Large intestine (tissue), 3 donors: ENCODE results near the gene FGFR3. TPM values are rescaled to one million over a fixed set of nuclear protein-coding genes. Genes with fewer than 3 reads are reported as not detected.

Experiments
- DNase-seq, 2 donors: peaks; one replicate each; pipeline versions ENCODE4 v3.0.0 to v3.0.0-alpha.2; 2013
- H3K27ac ChIP-seq: one replicate; pipeline ENCODE4 v1.5.1; 2013; ENCODE audit warnings: low read length
- H3K27me3 ChIP-seq: 2 replicates; pipeline ENCODE4 v1.6.1; 2013; ENCODE audit warnings: low read length; ENCODE audit not compliant: control insufficient read depth, insufficient read depth
- H3K36me3 ChIP-seq: 2 replicates; pipeline ENCODE4 v1.6.1; 2013; ENCODE audit warnings: low read length; ENCODE audit not compliant: control insufficient read depth, insufficient read depth
- H3K4me1 ChIP-seq: one replicate; pipeline ENCODE4 v1.6.1; 2013; ENCODE audit warnings: low read length; ENCODE audit not compliant: control insufficient read depth, insufficient read depth
- H3K4me3 ChIP-seq: one replicate; pipeline ENCODE4 v1.5.1; 2013; ENCODE audit warnings: low read length
- H3K9me3 ChIP-seq: one replicate; pipeline ENCODE4 v1.6.1; 2013; ENCODE audit warnings: mild to moderate bottlenecking, low read depth, low read length, moderate library complexity; ENCODE audit not compliant: control insufficient read depth
- WGBS: methylation state at CpG from one replicate; pipeline ENCODE4 v1.1.5; 2013; ENCODE audit warnings: low lambda C conversion rate; ENCODE audit not compliant: insufficient coverage; 5-methylcytosine and 5-hydroxymethylcytosine counted together
- polyA plus RNA-seq: library from polyadenylated mRNA; unstranded; fragments of 120-200 nt; gene quantifications from one replicate; pipeline ENCODE4 v1.2.1, GENCODE V29; 2013

Gene FGFR3
- polyA plus RNA-seq, 1 donor: 228 TPM

DNA sequence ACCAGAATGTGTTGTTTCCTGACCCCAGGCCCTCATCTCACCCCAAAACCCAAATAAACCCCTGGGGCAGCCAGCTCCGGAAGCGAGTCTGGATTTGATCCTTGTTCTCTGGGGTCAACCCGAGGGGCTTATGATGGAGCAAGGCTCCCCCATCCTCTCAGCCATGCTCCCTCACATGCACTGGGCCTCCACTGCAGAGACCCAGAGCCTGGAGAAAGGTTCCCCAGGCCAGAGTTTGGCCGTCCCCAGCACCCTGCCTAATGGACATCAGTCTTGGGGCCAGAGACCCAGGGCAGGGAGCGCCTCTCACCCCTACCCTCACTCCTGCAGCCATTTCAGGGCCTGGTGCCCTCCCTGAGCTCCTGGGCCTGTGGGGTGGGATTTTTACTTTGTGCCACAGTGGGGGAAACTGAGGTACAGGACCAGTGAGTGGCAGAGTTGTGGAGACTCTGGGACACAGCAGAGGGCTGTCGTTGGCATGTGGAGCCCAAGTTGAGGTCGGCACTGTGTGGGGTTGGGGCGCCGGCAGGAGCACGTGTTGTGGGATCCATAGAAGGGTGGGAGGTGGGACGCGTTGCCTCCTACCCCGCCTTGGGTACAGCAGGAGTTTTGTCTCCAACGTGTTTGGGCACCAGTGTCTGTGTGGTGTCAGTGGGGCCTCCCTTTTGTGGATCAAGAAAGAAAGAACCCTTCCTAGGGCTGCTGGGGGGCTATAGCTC is 3.6 kb downstream of the FGFR3 start:
- WGBS: no CpG with 5 or more reads among the region's 14 CpGs
- peaks cover 59% of the 10 kb centered on the region for H3K4me1 ChIP-seq
- DNase-seq: no peak
- H3K27ac ChIP-seq: peak overlapping the region; percentile 92
- peak overlapping the region; percentile 98 for H3K4me3 ChIP-seq
- H3K9me3 ChIP-seq: peaks cover 15% of the 10 kb centered on the region
- peaks cover 48% of the 10 kb centered on the region for H3K36me3 ChIP-seq
- H3K27me3 ChIP-seq: peaks cover 24% of the 10 kb centered on the region

GRCh38 chr4:1797298-1797860 is 4.3 kb downstream of the FGFR3 start:
- Histone ChIP-seq H3K27ac (peak overlapping the region; percentile 92), H3K27me3 (peaks cover 24% of the 10 kb centered on the region), H3K36me3 (peaks cover 55% of the 10 kb centered on the region), H3K9me3 (peaks cover 22% of the 10 kb centered on the region), H3K4me1 (peaks cover 63% of the 10 kb centered on the region), H3K4me3 (peak overlapping the region; percentile 98)
- DNase-seq: peak in 1 of 2 donors; percentile 49
- WGBS: no CpG with 5 or more reads among the region's 16 CpGs

DNA sequence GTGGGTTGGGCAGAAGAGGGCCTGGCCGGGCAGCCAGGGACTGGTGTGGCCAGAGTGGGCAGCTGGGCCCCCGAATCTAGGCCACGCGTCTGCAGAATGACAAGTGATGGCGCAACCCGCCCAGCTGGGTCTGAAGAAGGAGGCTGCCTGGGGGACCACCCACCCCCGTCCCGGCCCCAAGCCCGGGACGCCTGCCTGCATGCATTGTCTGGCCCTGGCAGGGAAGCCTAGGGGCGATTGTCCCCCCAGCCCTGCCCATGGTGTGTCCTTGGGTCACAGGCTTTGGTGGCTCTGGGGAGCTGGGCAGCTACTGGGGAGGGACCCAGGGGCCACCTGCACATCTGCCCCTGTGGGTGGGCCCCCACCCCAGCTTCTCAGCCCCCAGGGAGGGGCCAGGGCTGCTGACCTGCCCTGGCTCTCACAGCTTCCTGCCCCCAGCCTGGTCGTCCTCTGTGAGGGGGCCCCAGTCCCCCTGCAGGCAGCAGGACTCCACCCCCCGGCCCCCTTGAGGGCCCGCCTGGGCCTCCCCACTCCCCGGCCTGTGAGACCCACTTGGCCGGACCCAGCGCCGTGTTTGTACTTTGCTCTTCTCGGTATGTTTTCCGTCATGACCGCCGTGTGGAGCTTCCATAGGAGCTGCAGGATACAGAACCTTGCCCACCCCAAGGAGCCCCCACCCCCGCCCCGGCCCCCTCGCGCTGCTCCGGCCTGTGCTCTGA is 4.9 kb downstream of the FGFR3 start:
- WGBS: no CpG with 5 or more reads among the region's 27 CpGs
- peak overlapping the region; percentile 92 for H3K27ac ChIP-seq
- H3K27me3 ChIP-seq: peaks cover 20% of the 10 kb centered on the region
- H3K36me3 ChIP-seq: peaks cover 59% of the 10 kb centered on the region
- peak overlapping the region; percentile 98 for H3K4me3 ChIP-seq
- H3K9me3 ChIP-seq: peaks cover 20% of the 10 kb centered on the region
- peaks cover 62% of the 10 kb centered on the region for H3K4me1 ChIP-seq
- DNase-seq: peak; percentile 87 to 94

- Histone ChIP-seq H3K4me3 (peak overlapping the region; percentile 24), H3K27ac (peak overlapping the region; percentile 92), H3K36me3 (peaks cover 66% of the 10 kb centered on the region), H3K9me3 (peaks cover 25% of the 10 kb centered on the region), H3K27me3 (peaks cover 20% of the 10 kb centered on the region), H3K4me1 (peaks cover 62% of the 10 kb centered on the region)
- no peak for DNase-seq
- WGBS: no CpG with 5 or more reads among the region's 30 CpGs
Observed at GRCh38 chr4:1798580-1799386, 5.7 kb downstream of the FGFR3 start.

DNA sequence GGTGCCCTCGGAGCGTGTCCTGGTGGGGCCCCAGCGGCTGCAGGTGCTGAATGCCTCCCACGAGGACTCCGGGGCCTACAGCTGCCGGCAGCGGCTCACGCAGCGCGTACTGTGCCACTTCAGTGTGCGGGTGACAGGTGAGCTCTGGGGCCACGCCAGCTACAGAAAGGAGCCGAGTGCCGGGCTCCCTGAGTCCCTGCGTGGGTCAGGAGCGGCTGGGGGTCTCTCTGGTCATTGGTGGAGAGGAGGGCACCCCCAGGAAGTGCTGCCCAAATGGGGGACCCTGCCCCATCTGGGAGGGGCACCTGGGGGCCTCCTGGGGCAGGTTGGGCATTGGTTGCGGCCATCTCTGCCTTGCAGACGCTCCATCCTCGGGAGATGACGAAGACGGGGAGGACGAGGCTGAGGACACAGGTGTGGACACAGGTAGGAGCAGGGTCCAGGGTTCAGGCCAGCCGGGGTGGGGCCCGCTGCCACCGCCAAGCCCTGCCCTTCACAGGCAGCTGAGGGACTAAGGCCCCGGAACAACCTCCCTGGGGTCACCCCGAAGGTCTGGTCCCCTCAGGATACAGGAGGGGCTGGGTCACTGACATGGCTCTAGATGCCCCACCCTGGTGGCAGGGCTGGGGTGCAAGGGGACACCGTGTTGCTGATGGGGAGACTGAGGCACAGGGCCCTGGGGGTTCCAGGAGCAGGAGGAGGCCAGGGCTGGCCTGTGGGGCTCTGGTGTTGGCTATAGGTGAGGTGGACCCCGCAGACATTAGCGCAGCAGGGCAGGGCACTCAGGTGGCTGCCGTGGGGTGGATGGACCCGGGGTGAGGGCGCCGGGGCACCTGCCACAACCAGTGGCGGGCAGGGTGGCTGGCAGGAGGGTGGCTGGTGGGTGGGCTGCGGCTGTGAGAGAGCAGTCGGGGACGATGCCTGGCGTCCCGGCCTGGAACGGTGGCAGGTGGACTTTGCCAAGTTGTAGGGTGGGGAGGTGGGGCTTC is 6.6 kb downstream of the FGFR3 start:
- Histone ChIP-seq H3K4me3 (peak overlapping the region; percentile 24), H3K4me1 (peaks cover 71% of the 10 kb centered on the region), H3K27ac (peak overlapping the region; percentile 92), H3K36me3 (peaks cover 73% of the 10 kb centered on the region), H3K27me3 (peaks cover 13% of the 10 kb centered on the region), H3K9me3 (peaks cover 22% of the 10 kb centered on the region)
- DNase-seq: peak; percentile 85 to 89
- no CpG with 5 or more reads among the region's 41 CpGs for WGBS

DNA sequence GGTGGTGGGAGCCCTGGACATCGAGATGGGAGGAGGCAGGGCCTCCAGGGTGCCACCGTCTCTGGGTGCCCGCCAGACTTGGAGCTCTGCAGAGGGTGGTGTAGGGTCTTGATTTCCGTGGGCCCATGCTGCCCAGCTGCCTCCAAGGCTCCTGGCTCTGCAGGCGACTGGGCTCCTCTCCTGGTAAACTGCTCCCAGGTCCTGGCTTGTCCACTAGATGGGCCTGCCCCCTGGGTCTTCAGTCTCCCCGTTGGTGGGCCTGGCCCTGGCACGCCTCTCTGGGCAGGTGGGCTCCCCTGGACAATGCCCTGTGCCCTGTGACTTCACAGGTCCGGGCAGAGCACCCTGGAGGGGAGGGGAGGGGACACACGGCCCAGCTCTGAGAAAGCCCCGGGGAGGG is 7.7 kb downstream of the FGFR3 start:
- peaks cover 82% of the 10 kb centered on the region for H3K36me3 ChIP-seq
- peaks cover 5% of the 10 kb centered on the region for H3K27me3 ChIP-seq
- H3K4me3 ChIP-seq: no peak overlapping the region
- H3K27ac ChIP-seq: peak overlapping the region; percentile 92
- WGBS: no CpG with 5 or more reads among the region's 10 CpGs
- no peak for DNase-seq
- H3K9me3 ChIP-seq: peaks cover 19% of the 10 kb centered on the region
- H3K4me1 ChIP-seq: peaks cover 80% of the 10 kb centered on the region

- H3K4me3 ChIP-seq: peak overlapping the region; percentile 14
- H3K9me3 ChIP-seq: peaks cover 19% of the 10 kb centered on the region
- peaks cover 82% of the 10 kb centered on the region for H3K36me3 ChIP-seq
- H3K4me1 ChIP-seq: peaks cover 80% of the 10 kb centered on the region
- WGBS: no CpG with 5 or more reads among the region's 56 CpGs
- no peaks in the 10 kb centered on the region for H3K27me3 ChIP-seq
- H3K27ac ChIP-seq: peak overlapping the region; percentile 92
- no peak for DNase-seq
Observed at GRCh38 chr4:1801286-1801958, 8.3 kb downstream of the FGFR3 start.

GRCh38 chr4:1802151-1802715 is 9.1 kb downstream of the FGFR3 start:
- no CpG with 5 or more reads among the region's 22 CpGs for WGBS
- Histone ChIP-seq H3K4me1 (peaks cover 78% of the 10 kb centered on the region), H3K27ac (peak overlapping the region; percentile 83), H3K4me3 (peak overlapping the region; percentile 14), H3K9me3 (peaks cover 19% of the 10 kb centered on the region), H3K27me3 (no peaks in the 10 kb centered on the region), H3K36me3 (peaks cover 82% of the 10 kb centered on the region)
- DNase-seq: peak; percentile 87 to 95
